GM19372 (cell line): ENCODE measurements around the gene ICOS.

Experiments
- ATAC-seq: cut with Tn5 transposase; IDR thresholded peaks from one replicate; pipeline ENCODE4 v1.9.1; 2021; ENCODE audit warnings: mild to moderate bottlenecking, low read depth, moderate library complexity; ENCODE audit not compliant: unreplicated experiment

ICOS gene

GRCh38 chr2:204004912-204005311 lies 68.3 kb downstream of the ICOS start:
- no peak for ATAC-seq

DNA sequence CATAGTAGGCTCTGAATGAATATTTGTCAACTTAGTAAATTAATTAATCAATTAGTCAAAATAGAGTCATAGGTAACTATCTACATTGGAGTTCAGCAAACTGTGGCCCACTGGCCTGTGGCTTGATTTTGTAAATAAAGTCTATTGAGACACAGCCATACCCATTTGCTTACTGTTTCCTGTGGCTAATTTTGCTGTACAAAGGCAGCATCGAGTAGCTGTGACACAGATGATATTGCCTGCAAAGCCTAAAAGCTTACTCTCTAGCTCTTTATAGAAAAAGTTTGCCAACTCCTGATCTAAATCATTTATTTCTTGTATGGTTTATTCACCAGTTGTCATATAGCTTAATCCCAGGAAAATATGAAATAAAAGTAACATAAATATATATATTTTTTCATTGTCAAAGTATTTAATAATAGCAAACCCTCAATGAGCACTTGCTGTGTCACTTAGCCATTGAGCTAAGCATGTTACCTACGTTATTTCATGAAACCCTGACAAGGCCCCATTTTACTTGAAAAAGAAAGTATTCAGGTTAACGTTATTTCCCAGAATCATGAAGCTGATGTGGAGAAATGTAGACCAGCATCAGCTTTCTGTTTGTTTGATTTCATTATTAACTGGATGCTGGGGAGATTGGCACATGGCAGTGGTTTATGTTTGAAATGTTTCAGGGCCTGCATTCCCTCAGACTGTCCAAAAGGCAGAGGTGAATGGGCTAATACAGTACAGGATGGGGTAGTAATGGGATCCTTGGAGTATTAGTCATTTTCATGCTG lies 69.6 kb downstream of the ICOS start:
- ATAC-seq: no peak

DNA sequence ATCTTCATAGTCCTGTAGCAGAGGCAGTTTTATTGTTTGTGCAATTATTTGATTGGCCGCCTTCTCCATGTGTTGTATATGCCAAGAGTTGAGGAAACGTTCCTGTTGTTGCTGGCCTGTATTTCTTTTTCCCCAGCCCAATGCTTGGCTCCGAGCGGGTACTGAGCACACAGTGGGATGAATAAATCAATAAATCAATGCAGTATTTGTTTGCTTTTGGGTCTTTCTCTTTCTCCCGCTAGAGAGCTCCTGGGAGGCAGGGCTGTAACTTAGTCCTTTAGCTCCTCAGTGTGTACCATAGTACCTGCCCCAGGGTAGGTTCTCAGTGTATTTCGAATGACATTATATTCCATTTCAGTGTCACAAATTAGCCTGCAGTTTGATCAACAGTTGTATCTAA lies 71.8 kb downstream of the ICOS start:
- no peak for ATAC-seq

DNA sequence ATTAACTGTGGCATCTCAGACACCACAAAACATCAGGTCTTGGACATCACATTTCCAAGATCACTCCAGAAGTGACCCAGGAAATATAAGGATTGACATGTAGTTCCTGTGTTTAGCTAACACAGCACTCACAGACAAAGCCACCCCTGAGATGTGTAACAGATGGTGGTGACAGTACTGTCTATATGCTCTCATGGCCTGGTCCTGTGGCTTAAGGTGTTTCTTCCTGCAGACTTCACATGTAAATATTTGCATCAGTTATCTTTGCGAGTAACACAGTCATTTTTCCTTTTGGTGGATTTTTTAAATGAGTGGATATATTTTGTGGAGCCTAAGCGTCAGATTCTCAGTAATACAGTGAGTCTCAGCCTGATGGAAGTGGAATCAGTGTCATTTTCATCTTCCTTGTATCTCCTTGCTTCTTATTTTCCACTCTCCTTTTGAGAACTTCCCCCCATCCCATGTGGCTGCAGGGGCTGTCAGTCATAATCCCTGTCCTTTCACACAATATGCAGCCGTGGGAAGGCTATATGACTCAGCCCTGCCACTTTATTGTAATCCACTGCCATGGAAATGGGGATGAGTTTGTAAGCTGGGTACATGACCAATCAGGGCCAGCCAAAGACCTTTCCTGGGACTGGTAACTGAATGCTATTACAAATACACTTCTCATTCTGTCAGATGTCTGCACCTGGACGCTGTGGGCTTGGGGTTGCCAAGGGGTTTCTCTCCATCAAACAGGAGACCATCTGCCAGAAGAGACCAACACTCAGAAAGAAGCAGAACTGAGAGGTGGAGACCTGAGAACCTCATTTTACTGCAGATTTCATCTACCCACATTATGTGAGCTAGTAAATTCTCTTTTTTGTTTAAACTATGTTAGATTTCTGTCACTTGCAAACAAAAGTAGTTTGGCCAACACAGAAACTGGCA lies 74.3 kb downstream of the ICOS start:
- ATAC-seq: no peak
